ENCODE data around the gene LALBA.
"Not testable (repeated sequence)": the region's sequence is repeated elsewhere in the genome, so short reads cannot be mapped to it uniquely, and the experiment has no call there.

Gene LALBA

DNA sequence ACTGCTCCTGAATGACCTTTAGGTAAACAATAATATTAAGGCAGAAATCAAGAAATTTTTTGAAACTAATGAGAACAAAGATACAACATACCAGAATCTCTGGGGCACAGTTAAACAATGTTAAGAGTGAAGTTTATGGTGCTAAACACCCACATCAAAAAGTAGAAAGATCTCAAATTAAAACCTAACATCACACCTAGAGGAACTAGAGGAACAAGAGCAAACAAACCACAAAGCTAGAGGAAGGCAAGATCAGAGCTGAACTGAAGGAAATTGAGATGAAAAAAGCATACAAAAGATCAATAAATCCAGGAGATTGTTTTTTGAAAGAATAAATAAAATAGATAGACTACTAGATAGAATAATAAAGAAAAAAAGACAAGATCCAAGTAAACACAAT is 37.2 kb downstream of the LALBA start:
- in situ Hi-C loops (cut with MboI; ENCODE audit: low sequenced_read_pairs), result no loop called here

GRCh38 chr12:48527891-48528670 is 41.8 kb downstream of the LALBA start:
- in situ Hi-C loops (cut with MboI; ENCODE audit: low sequenced_read_pairs), result no loop called here

DNA sequence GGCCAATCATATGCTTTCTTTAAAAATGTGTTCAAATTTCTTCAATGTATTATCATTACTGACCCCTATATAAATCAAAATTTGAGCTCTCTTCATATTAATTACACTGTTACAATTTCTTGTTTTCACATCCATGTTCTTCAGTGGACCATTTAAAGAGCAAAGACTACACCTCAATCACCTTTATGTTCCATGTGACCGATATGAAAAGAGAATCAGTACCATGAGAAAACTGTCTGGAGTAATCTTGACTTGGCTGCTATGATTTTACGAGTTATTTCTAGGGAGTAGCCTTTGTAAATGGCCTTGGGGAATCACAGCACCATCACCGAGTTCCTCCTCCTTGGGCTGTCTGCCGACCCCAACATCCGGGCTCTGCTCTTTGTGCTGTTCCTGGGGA is 44.5 kb downstream of the LALBA start, which contains the start of gene OR8S1:
OR8S1 (plus strand) TSS at position 301 of the 400 bp plus-strand sequence; CDS start at position 301, 0 bp downstream.
- in situ Hi-C loops (cut with MboI; ENCODE audit: low sequenced_read_pairs), result no loop called here

DNA sequence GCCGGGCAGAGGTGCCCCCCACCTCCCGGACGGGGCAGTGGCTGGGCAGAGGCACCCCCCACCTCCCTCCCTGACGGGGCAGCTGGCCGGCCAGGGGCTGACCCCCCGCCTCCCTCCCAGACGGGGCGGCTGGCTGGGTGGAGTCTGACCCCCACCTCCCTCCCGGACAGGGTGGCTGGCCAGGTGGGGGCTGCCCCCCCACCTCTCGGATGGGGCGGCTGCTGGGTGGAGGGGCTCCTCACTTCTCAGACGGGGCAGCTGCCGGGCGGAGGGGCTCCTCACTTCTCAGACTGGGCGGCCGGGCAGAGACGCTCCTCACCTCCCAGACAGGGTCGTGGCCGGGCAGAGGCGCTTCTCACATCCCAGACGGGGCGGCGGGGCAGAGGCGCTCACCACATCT is 49.5 kb downstream of the LALBA start:
- in situ Hi-C loops (cut with MboI; ENCODE audit: low sequenced_read_pairs), result not testable (repeated sequence)

Data from HL-60/S4 treated with retinoic acid at 250 ng/mL for 4 days and 3 days (cell line).